Sigmoid colon (tissue), 7 donors: ENCODE results near the gene PIAS1. TPM values are rescaled to one million over a fixed set of nuclear protein-coding genes. Genes with fewer than 3 reads are reported as not detected.
"Not testable (repeated sequence)": the region's sequence is repeated elsewhere in the genome, so short reads cannot be mapped to it uniquely, and the experiment has no call there.

Experiments
- DNase-seq: peaks from one replicate; pipeline ENCODE4 v3.0.0-alpha.2; 2019
- H3K27ac ChIP-seq, 4 donors: fragments of 200-600 bp; sonication (generic); one replicate each; pipeline ENCODE4 v1.5.1; 2016 to 2019; ENCODE audit warnings: mild to moderate bottlenecking in 1 of 4
- H3K27me3 ChIP-seq, 3 donors: fragments of 200-600 bp; sonication (generic); one replicate each; pipeline ENCODE4 v1.5.1; 2019; ENCODE audit warnings: mild to moderate bottlenecking in 1 of 3
- H3K36me3 ChIP-seq, 4 donors: fragments of 200-600 bp; sonication (generic); one replicate each; pipeline ENCODE4 v1.5.1; 2016 to 2019
- H3K4me1 ChIP-seq, 4 donors: fragments of 200-600 bp; sonication (generic); one replicate each; pipeline ENCODE4 v1.5.1; 2017 to 2019
- H3K4me3 ChIP-seq, 4 donors: fragments of 200-600 bp; sonication (generic); one replicate each; pipeline ENCODE4 v1.5.1; 2017 to 2019; ENCODE audit warnings: mild to moderate bottlenecking in 2 of 4, moderate library complexity in 1 of 4
- H3K9me3 ChIP-seq, 4 donors: fragments of 200-600 bp in 3 of 4; sonication (generic) in 3 of 4; one replicate each; pipeline versions ENCODE4 v1.5.1 to v1.6.1; 2013 to 2019
- EP300 ChIP-seq, 4 donors: sonication (generic); formaldehyde crosslinking; IDR thresholded peaks; one replicate each; pipeline ENCODE4 v1.6.1; 2017; ENCODE audit warnings: antibody characterized with exemption in 4 of 4
- POLR2A ChIP-seq, 2 donors: fragments of 450-650 bp; IDR thresholded peaks; one replicate each; pipeline ENCODE4 v1.6.1; 2016; ENCODE audit warnings: antibody characterized with exemption in 2 of 2, mild to moderate bottlenecking in 2 of 2, moderate library complexity in 2 of 2
- POLR2AphosphoS5 ChIP-seq, 4 donors: sonication (generic); formaldehyde crosslinking; IDR thresholded peaks; one replicate each; pipeline ENCODE4 v1.6.1; 2017; ENCODE audit warnings: antibody characterized with exemption in 4 of 4
- WGBS, 2 donors: extraction: QIAGEN DNeasy Blood & Tissue Kit; methylation state at CpG; one replicate each; pipeline ENCODE4 v1.1.7; 2013; 5-methylcytosine and 5-hydroxymethylcytosine counted together
- intact Hi-C: fragments of 100-400 bp; cut with DNase I; formaldehyde crosslinking; loops from one replicate; pipeline ENCODE4 v1.15.1; 2023
- polyA plus RNA-seq, 3 donors: library from polyadenylated mRNA; stranded (reverse); fragments of 200-250 nt; gene quantifications; one replicate each; pipeline ENCODE4 v1.2.3, GENCODE V29; 2013
- total RNA-seq, 4 donors: library from RNA; depleted of rRNA; stranded (reverse); fragments of >200 nt; gene quantifications; one replicate each; pipeline ENCODE4 v1.1.0, GENCODE V29; 2016
- TF ChIP-seq, protein P1 (sequence below), 4 experiments: fragments of 450-650 bp in 3 of 4; fragments of 200-600 bp in 1 of 4; IDR thresholded peaks; one replicate each; pipeline ENCODE4 v1.5.1; 2016 to 2019; ENCODE audit warnings: antibody characterized with exemption in 4 of 4, mild to moderate bottlenecking in 3 of 4, moderate library complexity in 2 of 4
- donor health status: healthy with polysubstance abuse.
- donor health status: Bipolar disorder and iron deficiency.
- donor health status: healthy.

The PIAS1 gene
- total and polyA plus RNA-seq, 7 donors: 7.2 to 75.4 (median 55.9) TPM

DNA sequence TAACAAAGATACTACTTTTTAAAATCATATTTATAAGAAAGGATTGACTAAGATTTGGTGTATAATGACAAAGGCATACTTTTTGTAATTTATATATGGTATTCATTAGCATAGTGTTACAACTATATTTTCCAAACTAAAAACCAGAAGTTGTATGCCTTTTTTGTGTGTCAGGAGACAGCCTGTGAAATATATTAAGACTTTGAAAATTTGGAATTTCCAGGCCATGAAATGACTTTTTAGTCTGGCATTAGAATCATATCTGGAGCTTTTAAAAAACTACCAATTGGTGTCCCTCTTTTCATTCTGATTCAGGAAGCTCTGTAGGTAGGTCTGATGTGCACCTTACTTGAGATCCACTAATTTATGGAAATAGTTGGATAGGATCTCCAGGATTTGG lies 109.1 kb downstream of the PIAS1 start:
- TF ChIP-seq EP300 (IDR thresholded peaks at IDR 0.05) (no peak), POLR2AphosphoS5 (IDR thresholded peaks at IDR 0.05) (no peak), POLR2A (IDR thresholded peaks at IDR 0.05) (no peak)
- TF ChIP-seq, protein P1, sequence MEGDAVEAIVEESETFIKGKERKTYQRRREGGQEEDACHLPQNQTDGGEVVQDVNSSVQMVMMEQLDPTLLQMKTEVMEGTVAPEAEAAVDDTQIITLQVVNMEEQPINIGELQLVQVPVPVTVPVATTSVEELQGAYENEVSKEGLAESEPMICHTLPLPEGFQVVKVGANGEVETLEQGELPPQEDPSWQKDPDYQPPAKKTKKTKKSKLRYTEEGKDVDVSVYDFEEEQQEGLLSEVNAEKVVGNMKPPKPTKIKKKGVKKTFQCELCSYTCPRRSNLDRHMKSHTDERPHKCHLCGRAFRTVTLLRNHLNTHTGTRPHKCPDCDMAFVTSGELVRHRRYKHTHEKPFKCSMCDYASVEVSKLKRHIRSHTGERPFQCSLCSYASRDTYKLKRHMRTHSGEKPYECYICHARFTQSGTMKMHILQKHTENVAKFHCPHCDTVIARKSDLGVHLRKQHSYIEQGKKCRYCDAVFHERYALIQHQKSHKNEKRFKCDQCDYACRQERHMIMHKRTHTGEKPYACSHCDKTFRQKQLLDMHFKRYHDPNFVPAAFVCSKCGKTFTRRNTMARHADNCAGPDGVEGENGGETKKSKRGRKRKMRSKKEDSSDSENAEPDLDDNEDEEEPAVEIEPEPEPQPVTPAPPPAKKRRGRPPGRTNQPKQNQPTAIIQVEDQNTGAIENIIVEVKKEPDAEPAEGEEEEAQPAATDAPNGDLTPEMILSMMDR (IDR thresholded peaks at IDR 0.05): no peak
- no peak overlapping the region for H3K4me3 ChIP-seq
- H3K36me3 ChIP-seq: peaks cover 0 to 43% (median 3%) of the 10 kb centered on the region in 4 donors
- H3K9me3 ChIP-seq: no peaks in the 10 kb centered on the region
- no peak for DNase-seq
- intact Hi-C loops: no loop called here
- peaks cover 0 to 13% (median 11%) of the 10 kb centered on the region in 4 donors for H3K4me1 ChIP-seq
- H3K27ac ChIP-seq: no peak overlapping the region
- no peaks in the 10 kb centered on the region for H3K27me3 ChIP-seq

DNA sequence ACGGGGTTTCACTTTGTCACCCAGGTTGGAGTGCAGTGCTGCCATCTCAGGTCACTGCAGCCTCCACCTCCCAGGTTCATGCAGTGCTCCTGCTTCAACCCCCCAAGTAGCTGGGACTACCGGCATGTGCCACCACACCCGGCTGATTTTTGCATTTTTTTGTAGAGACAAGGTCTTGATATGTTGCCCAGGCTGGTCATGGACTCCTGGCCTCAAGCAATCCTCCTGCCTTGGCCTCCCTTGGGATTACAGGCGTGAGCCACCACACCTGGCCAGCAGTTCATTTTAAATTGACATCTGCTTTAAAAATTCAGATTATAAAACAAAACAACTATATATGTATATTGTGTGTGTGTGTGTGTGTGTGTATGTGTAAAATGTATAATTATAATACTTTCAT lies 112.7 kb downstream of the PIAS1 start:
- 91 to 93% methylated on average over 4 of the region's 4 CpGs for WGBS, 2 donors
- intact Hi-C loops: no loop called here
- no peaks in the 10 kb centered on the region for H3K4me1 ChIP-seq
- no peak overlapping the region for H3K27ac ChIP-seq
- H3K36me3 ChIP-seq: peaks cover 0 to 43% (median 0%) of the 10 kb centered on the region in 4 donors
- no peak for DNase-seq
- no peak for TF ChIP-seq POLR2A (IDR thresholded peaks at IDR 0.05)
- TF ChIP-seq, protein P1 (IDR thresholded peaks at IDR 0.05): no peak
- TF ChIP-seq EP300 (IDR thresholded peaks at IDR 0.05): no peak
- no peak for TF ChIP-seq POLR2AphosphoS5 (IDR thresholded peaks at IDR 0.05)
- H3K27me3 ChIP-seq: no peaks in the 10 kb centered on the region
- no peak overlapping the region for H3K4me3 ChIP-seq
- no peaks in the 10 kb centered on the region for H3K9me3 ChIP-seq

DNA sequence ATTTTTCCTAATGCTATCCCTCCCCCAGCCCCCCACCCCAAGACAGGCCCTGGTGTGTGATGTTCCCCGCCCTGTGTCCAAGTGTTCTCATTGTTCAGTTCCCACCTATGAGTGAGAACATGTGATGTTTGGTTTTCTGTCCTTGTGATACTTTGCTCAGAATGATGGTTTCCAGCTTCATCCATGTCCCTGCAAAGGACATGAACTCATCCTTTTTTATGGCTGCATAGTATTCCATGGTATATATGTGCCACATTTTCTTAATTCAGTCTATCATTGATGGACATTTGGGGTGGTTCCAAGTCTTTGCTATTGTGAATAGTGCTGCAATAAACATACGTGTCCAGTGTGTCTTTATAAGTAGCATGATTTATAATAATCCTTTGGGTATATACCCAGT lies 117.9 kb downstream of the PIAS1 start:
- H3K4me3 ChIP-seq, H3K27ac ChIP-seq, H3K27me3 ChIP-seq, DNase-seq, H3K9me3 ChIP-seq, intact Hi-C loops, H3K4me1 ChIP-seq: not testable (repeated sequence)
- peaks cover 0 to 49% (median 9%) of the 10 kb centered on the region in 4 donors for H3K36me3 ChIP-seq
- 81 to 95% methylated on average over 2 of the region's 2 CpGs for WGBS, 2 donors

DNA sequence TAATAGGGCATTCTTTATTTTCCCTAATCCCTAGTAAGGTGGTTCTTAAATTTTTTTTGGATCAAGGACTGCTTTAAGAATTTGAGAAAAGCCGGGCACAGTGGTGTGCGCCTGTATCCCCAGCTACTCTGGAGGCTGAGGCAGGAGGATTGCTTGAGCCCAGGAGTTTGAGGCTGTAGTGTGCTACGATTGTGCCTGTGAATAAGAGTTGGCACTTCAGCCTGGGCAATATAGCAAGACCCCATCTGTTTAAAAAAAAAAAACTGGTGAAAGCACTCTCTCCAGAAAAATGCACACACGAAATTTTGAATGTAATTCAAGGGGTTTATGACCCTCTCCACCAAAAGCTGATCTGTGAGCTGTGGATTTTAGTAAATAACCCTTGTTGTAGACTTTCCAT lies 119.0 kb downstream of the PIAS1 start:
- DNase-seq: no peak
- no peak for TF ChIP-seq POLR2A (IDR thresholded peaks at IDR 0.05)
- TF ChIP-seq, protein P1 (IDR thresholded peaks at IDR 0.05): no peak
- intact Hi-C loops: no loop called here
- Histone ChIP-seq H3K36me3 (peaks cover 0 to 59% (median 9%) of the 10 kb centered on the region in 4 donors), H3K27me3 (no peaks in the 10 kb centered on the region), H3K27ac (no peak overlapping the region), H3K4me3 (no peak overlapping the region), H3K4me1 (peaks cover 0 to 20% (median 13%) of the 10 kb centered on the region in 4 donors), H3K9me3 (no peaks in the 10 kb centered on the region)
- WGBS, 2 donors: 96 to 97% methylated on average over 4 of the region's 4 CpGs

DNA sequence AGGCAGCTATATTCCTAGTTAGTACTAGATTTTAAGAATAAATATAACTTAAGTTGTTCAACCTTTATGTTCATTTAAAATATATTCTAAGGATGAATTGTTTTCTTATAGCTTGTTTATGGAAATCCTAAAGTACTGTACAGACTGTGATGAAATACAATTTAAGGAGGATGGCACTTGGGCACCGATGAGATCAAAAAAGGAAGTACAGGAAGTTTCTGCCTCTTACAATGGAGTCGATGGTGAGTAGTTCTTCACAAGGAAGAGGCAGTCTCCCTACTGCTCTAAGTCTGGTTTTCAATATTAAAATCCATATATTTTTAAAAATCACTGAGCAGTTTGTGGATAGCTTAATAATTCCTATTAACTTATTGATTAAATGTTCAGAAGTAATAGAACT lies 121.4 kb downstream of the PIAS1 start:
- no peaks in the 10 kb centered on the region for H3K9me3 ChIP-seq
- no peak for DNase-seq
- peaks cover 0 to 24% (median 17%) of the 10 kb centered on the region in 4 donors for H3K4me1 ChIP-seq
- H3K27ac ChIP-seq: no peak overlapping the region
- H3K4me3 ChIP-seq: no peak overlapping the region
- no peaks in the 10 kb centered on the region for H3K27me3 ChIP-seq
- intact Hi-C loops: no loop called here
- H3K36me3 ChIP-seq: peaks cover 0 to 55% (median 9%) of the 10 kb centered on the region in 4 donors
- WGBS, 2 donors: 54 to 77% methylated on average over 2 of the region's 2 CpGs
- TF ChIP-seq, protein P1 (IDR thresholded peaks at IDR 0.05): no peak
- TF ChIP-seq POLR2A (IDR thresholded peaks at IDR 0.05) (no peak), POLR2AphosphoS5 (IDR thresholded peaks at IDR 0.05) (no peak), EP300 (IDR thresholded peaks at IDR 0.05) (no peak)
